Thyroid gland (tissue), 4 donors: Measurements from ENCODE around the gene ZFAND4. TPM values are rescaled to one million over a fixed set of nuclear protein-coding genes. Genes with fewer than 3 reads are reported as not detected.
A peak's percentile ranks its signal among the peaks of the same experiment; 100 is the strongest.

ENCODE experiments used
- DNase-seq, 2 donors: peaks; one replicate each; pipeline ENCODE4 v3.0.0-alpha.2; 2019
- H3K27ac ChIP-seq, 3 donors: fragments of 200-600 bp; sonication (generic); 1 replicate in 2 of 3; 2 replicates in 1 of 3; pipeline ENCODE4 v1.5.1; 2016 to 2019; ENCODE audit warnings: mild to moderate bottlenecking in 1 of 3, moderate library complexity in 1 of 3
- H3K27me3 ChIP-seq: fragments of 200-600 bp; sonication (generic); one replicate; pipeline ENCODE4 v1.5.1; 2019
- H3K36me3 ChIP-seq, 2 donors: fragments of 200-600 bp; sonication (generic); one replicate each; pipeline ENCODE4 v1.5.1; 2016 to 2019
- H3K4me1 ChIP-seq, 2 donors: fragments of 200-600 bp; sonication (generic); one replicate each; pipeline ENCODE4 v1.5.1; 2017 to 2019
- H3K4me3 ChIP-seq, 3 donors: fragments of 200-600 bp; sonication (generic); replicated peaks in 1 of 3; 1 replicate in 2 of 3; 2 replicates in 1 of 3; pipeline ENCODE4 v1.5.1; 2016; ENCODE audit warnings: mild to moderate bottlenecking in 1 of 3
- H3K9me3 ChIP-seq: fragments of 200-600 bp; sonication (generic); one replicate; pipeline ENCODE4 v1.5.1; 2017
- POLR2A ChIP-seq, 2 donors: fragments of 450-650 bp; IDR thresholded peaks; one replicate each; pipeline ENCODE4 v1.6.1; 2017; ENCODE audit warnings: antibody characterized with exemption in 2 of 2, mild to moderate bottlenecking in 2 of 2, moderate library complexity in 1 of 2
- WGBS, 2 donors: methylation state at CpG; one replicate each; pipeline ENCODE4 v1.1.5; 2017; 5-methylcytosine and 5-hydroxymethylcytosine counted together
- intact Hi-C: fragments of 100-400 bp; cut with DNase I; formaldehyde crosslinking; loops from one replicate; pipeline ENCODE4 v1.15.1; 2023
- total RNA-seq, 4 donors: library from RNA; depleted of rRNA; stranded (reverse); fragments of >200 nt; gene quantifications; one replicate each; pipeline ENCODE4 v1.2.3, GENCODE V29; 2016
- TF ChIP-seq, protein P1 (sequence below), 6 experiments: fragments of 200-600 bp in 3 of 6; fragments of 450-650 bp in 3 of 6; sonication (generic) in 3 of 6; IDR thresholded peaks; one replicate each; pipeline ENCODE4 v1.5.1; 2016 to 2019; ENCODE audit warnings: antibody characterized with exemption in 6 of 6, mild to moderate bottlenecking in 2 of 6, inconsistent platforms in 1 of 6, moderate library complexity in 1 of 6

The ZFAND4 gene
- total RNA-seq, 4 donors from 2014 or later = 43.2 to 52.0 (median 49.9) TPM

DNA sequence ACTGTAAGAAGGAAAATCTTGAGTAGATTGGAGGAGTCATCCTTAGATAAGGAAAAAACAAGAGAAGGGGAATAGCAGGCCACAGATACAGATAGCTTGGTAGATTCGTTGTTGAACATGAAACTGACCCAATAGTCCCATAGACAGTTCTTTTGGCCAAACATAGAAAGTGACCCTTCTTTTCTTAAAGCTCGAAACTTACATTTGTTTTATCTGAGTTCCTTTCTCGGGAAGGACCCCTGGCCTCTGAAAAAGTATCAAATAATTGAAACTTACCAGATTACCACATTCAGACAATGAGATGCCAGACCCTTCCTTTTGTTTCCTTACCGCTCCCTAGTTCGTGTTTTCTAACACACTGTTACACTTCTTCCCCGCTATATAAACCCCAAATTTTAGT is 72.9 kb downstream of the ZFAND4 start:
- no peak for DNase-seq
- Histone ChIP-seq H3K36me3 (no peaks in the 10 kb centered on the region), H3K27ac (no peak overlapping the region), H3K9me3 (no peaks in the 10 kb centered on the region), H3K27me3 (no peaks in the 10 kb centered on the region), H3K4me3 (no peak overlapping the region), H3K4me1 (no peaks in the 10 kb centered on the region)
- TF ChIP-seq POLR2A (IDR thresholded peaks at IDR 0.05) = no peak
- TF ChIP-seq, protein P1, sequence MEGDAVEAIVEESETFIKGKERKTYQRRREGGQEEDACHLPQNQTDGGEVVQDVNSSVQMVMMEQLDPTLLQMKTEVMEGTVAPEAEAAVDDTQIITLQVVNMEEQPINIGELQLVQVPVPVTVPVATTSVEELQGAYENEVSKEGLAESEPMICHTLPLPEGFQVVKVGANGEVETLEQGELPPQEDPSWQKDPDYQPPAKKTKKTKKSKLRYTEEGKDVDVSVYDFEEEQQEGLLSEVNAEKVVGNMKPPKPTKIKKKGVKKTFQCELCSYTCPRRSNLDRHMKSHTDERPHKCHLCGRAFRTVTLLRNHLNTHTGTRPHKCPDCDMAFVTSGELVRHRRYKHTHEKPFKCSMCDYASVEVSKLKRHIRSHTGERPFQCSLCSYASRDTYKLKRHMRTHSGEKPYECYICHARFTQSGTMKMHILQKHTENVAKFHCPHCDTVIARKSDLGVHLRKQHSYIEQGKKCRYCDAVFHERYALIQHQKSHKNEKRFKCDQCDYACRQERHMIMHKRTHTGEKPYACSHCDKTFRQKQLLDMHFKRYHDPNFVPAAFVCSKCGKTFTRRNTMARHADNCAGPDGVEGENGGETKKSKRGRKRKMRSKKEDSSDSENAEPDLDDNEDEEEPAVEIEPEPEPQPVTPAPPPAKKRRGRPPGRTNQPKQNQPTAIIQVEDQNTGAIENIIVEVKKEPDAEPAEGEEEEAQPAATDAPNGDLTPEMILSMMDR (IDR thresholded peaks at IDR 0.05) = no peak
- WGBS, 2 donors = 89 to 93% methylated on average over 6 of the region's 6 CpGs
- intact Hi-C loops = loop anchor here (10.0 kb wide), 2 partner anchors 65 to 135 kb away; no protein-coding TSS in a partner anchor

DNA sequence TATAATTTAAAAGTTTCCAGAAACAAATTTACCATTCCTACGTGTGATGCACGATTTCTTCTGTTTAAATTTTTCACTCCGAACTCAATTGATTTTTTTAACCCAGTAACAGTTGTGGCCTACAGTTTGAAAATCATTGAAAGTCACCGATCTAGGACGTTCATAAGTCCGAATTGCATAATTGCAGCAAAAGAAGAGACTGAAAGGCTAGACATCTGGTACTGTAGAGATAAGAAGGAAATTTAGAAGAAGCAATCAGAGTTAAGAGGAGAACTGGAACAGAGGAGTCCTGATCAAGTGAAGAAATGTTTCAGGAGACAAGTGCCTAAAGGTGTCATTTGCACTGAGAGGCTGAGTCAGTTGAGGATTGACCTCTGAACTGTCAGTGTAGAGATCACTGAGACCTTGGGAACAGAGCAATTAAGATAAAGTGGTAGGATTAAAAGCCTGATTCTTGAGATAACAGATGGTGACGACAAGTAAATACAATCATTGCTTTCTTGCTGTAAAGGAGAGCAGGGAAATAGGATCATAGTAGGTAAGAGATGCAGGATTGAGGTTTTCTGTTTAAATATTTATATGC is 73.5 kb downstream of the ZFAND4 start:
- no peak overlapping the region for H3K4me3 ChIP-seq
- no peaks in the 10 kb centered on the region for H3K4me1 ChIP-seq
- no peak for DNase-seq
- H3K27me3 ChIP-seq = no peaks in the 10 kb centered on the region
- no peaks in the 10 kb centered on the region for H3K9me3 ChIP-seq
- TF ChIP-seq POLR2A (IDR thresholded peaks at IDR 0.05) = no peak
- TF ChIP-seq, protein P1 (IDR thresholded peaks at IDR 0.05) = no peak
- H3K27ac ChIP-seq = no peak overlapping the region
- intact Hi-C loops = loop anchor here (10.0 kb wide), 2 partner anchors 66 to 134 kb away; no protein-coding TSS in a partner anchor
- WGBS, 2 donors = 85% methylated on average over 7 of the region's 7 CpGs
- no peaks in the 10 kb centered on the region for H3K36me3 ChIP-seq

GRCh38 chr10:45596526-45596925 is 76.0 kb downstream of the ZFAND4 start:
- no peak for TF ChIP-seq POLR2A (IDR thresholded peaks at IDR 0.05)
- TF ChIP-seq, protein P1 (IDR thresholded peaks at IDR 0.05) = no peak
- intact Hi-C loops = loop anchor here (10.0 kb wide), 2 partner anchors 68 to 132 kb away; no protein-coding TSS in a partner anchor

GRCh38 chr10:45594276-45595157 is 78.1 kb downstream of the ZFAND4 start:
- Histone ChIP-seq H3K36me3 (no peaks in the 10 kb centered on the region), H3K9me3 (no peaks in the 10 kb centered on the region), H3K4me1 (peaks cover 11 to 12% of the 10 kb centered on the region in 2 donors), H3K27me3 (no peaks in the 10 kb centered on the region), H3K27ac (peak overlapping the region; percentile 21 to 76 (median 66)), H3K4me3 (peak overlapping the region; percentile 7 to 79 (median 61))
- peak; percentile 95 for DNase-seq
- TF ChIP-seq POLR2A (IDR thresholded peaks at IDR 0.05) = peak; percentile 2 to 73
- TF ChIP-seq, protein P1 (IDR thresholded peaks at IDR 0.05) = peak in 1 of 6 experiments; percentile 2
- 0% methylated on average over 24 to 32 of the region's 88 CpGs for WGBS, 2 donors
- intact Hi-C loops = loop anchor here (10.0 kb wide), 2 partner anchors 70 to 130 kb away; no protein-coding TSS in a partner anchor

More at GRCh38 chr10:45596526-45596925, 76.0 kb downstream of the ZFAND4 start:
- Histone ChIP-seq H3K4me1 (peaks cover 11 to 12% of the 10 kb centered on the region in 2 donors), H3K4me3 (no peak overlapping the region), H3K27me3 (no peaks in the 10 kb centered on the region), H3K27ac (no peak overlapping the region), H3K9me3 (no peaks in the 10 kb centered on the region), H3K36me3 (no peaks in the 10 kb centered on the region)
- no peak for DNase-seq
- 80 to 83% methylated on average over 9 of the region's 9 CpGs for WGBS, 2 donors
